ENCODE data around the gene CTNNA2.
"Not testable (repeated sequence)": the region's sequence is repeated elsewhere in the genome, so short reads cannot be mapped to it uniquely, and the experiment has no call there.

CTNNA2 gene

GRCh38 chr2:80105015-80105640 lies 592.3 kb downstream of the CTNNA2 start:
- no peak for DNase-seq

GRCh38 chr2:80111185-80111584 lies 598.3 kb downstream of the CTNNA2 start:
- DNase-seq: no peak

- DNase-seq: no peak
These were observed 599.9 kb downstream of the CTNNA2 start for GRCh38 chr2:80112790-80113189.

GRCh38 chr2:80113399-80113798 lies 600.5 kb downstream of the CTNNA2 start:
- DNase-seq: no peak

GRCh38 chr2:80114812-80115211 lies 602.0 kb downstream of the CTNNA2 start:
- no peak for DNase-seq

GRCh38 chr2:80117401-80117800 lies 604.5 kb downstream of the CTNNA2 start:
- no peak for DNase-seq

- DNase-seq: no peak
These were observed 608.0 kb downstream of the CTNNA2 start for GRCh38 chr2:80120866-80121265.

- no peak for DNase-seq
These were observed 609.8 kb downstream of the CTNNA2 start for GRCh38 chr2:80122675-80123074.

- no peak for DNase-seq
These were observed 613.8 kb downstream of the CTNNA2 start for GRCh38 chr2:80126596-80127189.

- DNase-seq: no peak
These were observed 615.2 kb downstream of the CTNNA2 start for GRCh38 chr2:80128080-80128479.

GRCh38 chr2:80132281-80132680 lies 619.4 kb downstream of the CTNNA2 start:
- no peak for DNase-seq

GRCh38 chr2:80135001-80135400 lies 622.1 kb downstream of the CTNNA2 start:
- no peak for DNase-seq

GRCh38 chr2:80136338-80136737 lies 623.5 kb downstream of the CTNNA2 start:
- no peak for DNase-seq

- DNase-seq: no peak
These were observed 626.1 kb downstream of the CTNNA2 start for GRCh38 chr2:80139001-80139400.

GRCh38 chr2:80141007-80141726 lies 628.3 kb downstream of the CTNNA2 start:
- no peak for DNase-seq

GRCh38 chr2:80145499-80145898 lies 632.6 kb downstream of the CTNNA2 start:
- DNase-seq: no peak

GRCh38 chr2:80146757-80147156 lies 633.9 kb downstream of the CTNNA2 start:
- DNase-seq: not testable (repeated sequence)

- no peak for DNase-seq
These were observed 634.8 kb downstream of the CTNNA2 start for GRCh38 chr2:80147690-80148089.

- DNase-seq: no peak
These were observed 636.1 kb downstream of the CTNNA2 start for GRCh38 chr2:80148906-80149305.

GRCh38 chr2:80149991-80150390 lies 637.1 kb downstream of the CTNNA2 start:
- DNase-seq: no peak

- DNase-seq: no peak
These were observed 638.4 kb downstream of the CTNNA2 start for GRCh38 chr2:80151248-80151647.

- DNase-seq: no peak
These were observed 638.8 kb downstream of the CTNNA2 start for GRCh38 chr2:80151651-80152050.

- no peak for DNase-seq
These were observed 640.3 kb downstream of the CTNNA2 start for GRCh38 chr2:80153151-80153550.

GRCh38 chr2:80153768-80154167 lies 640.9 kb downstream of the CTNNA2 start:
- no peak for DNase-seq
